Subcutaneous abdominal adipose tissue (tissue), 5 donors: ENCODE results near the gene MADD.

ENCODE experiments used
- H3K27ac ChIP-seq: one replicate; pipeline ENCODE4 v1.7.0; 2013; ENCODE audit warnings: low read depth, mild to moderate bottlenecking, inconsistent platforms, low read length, moderate library complexity
- H3K27me3 ChIP-seq, 5 donors: one replicate each; pipeline ENCODE4 v1.7.0; 2013; ENCODE audit warnings: low read length in 5 of 5, inconsistent platforms in 1 of 5; ENCODE audit not compliant: control insufficient read depth in 5 of 5, insufficient read depth in 4 of 5
- H3K36me3 ChIP-seq, 5 donors: one replicate each; pipeline ENCODE4 v1.7.0; 2013; ENCODE audit warnings: low read length in 5 of 5; ENCODE audit not compliant: control insufficient read depth in 5 of 5, insufficient read depth in 5 of 5
- H3K4me1 ChIP-seq, 5 donors: one replicate each; pipeline ENCODE4 v1.7.0; 2013; ENCODE audit warnings: low read length in 5 of 5, mild to moderate bottlenecking in 3 of 5, moderate library complexity in 1 of 5; ENCODE audit not compliant: control insufficient read depth in 5 of 5, insufficient read depth in 5 of 5
- H3K4me3 ChIP-seq, 5 donors: one replicate each; pipeline ENCODE4 v1.7.0; 2013; ENCODE audit warnings: low read length in 5 of 5, low read depth in 1 of 5
- H3K9ac ChIP-seq, 5 donors: one replicate each; pipeline ENCODE4 v1.7.0; 2013; ENCODE audit warnings: low read length in 5 of 5, mild to moderate bottlenecking in 4 of 5, moderate library complexity in 3 of 5
- H3K9me3 ChIP-seq, 5 donors: one replicate each; pipeline ENCODE4 v1.7.0; 2013; ENCODE audit warnings: low read length in 5 of 5; ENCODE audit not compliant: control insufficient read depth in 5 of 5
- donor health status: healthy.
- donor health status: healthy.
- donor health status: healthy.
- donor health status: healthy.
- donor health status: healthy.

MADD gene

GRCh38 chr11:47248664-47249377 is 21.1 kb upstream of the MADD start, which contains the start of gene ACP2:
Gene ACP2 (minus strand): TSS chr11:47248814. CDS start chr11:47248789, 25 bp downstream.
- Histone ChIP-seq H3K9me3 (no peaks in the 10 kb centered on the region), H3K36me3 (peaks cover 0 to 27% (median 19%) of the 10 kb centered on the region in 5 donors), H3K27me3 (no peaks in the 10 kb centered on the region), H3K27ac (peak within 1 kb of the TSS; percentile 86), H3K4me3 (peak within 1 kb of the TSS; percentile 76 to 99 (median 98)), H3K4me1 (peaks cover 19 to 53% (median 40%) of the 10 kb centered on the region in 5 donors), H3K9ac (peak within 1 kb of the TSS; percentile 72 to 89 (median 82))

GRCh38 chr11:47249378-47249715 is 20.6 kb upstream of the MADD start:
- Histone ChIP-seq H3K4me3 (peak overlapping the region; percentile 76 to 99 (median 98)), H3K9ac (peak overlapping the region in 3 of 5 donors; percentile 72 to 89 (median 82)), H3K27ac (peak overlapping the region; percentile 86), H3K36me3 (peaks cover 0 to 25% (median 16%) of the 10 kb centered on the region in 5 donors), H3K27me3 (no peaks in the 10 kb centered on the region), H3K4me1 (peaks cover 22 to 58% (median 45%) of the 10 kb centered on the region in 5 donors), H3K9me3 (no peaks in the 10 kb centered on the region)

GRCh38 chr11:47251751-47252150 is 18.2 kb upstream of the MADD start:
- Histone ChIP-seq H3K4me3 (no peak overlapping the region), H3K36me3 (peaks cover 0 to 8% (median 0%) of the 10 kb centered on the region in 5 donors), H3K27me3 (no peaks in the 10 kb centered on the region), H3K9ac (no peak overlapping the region), H3K4me1 (peaks cover 31 to 67% (median 61%) of the 10 kb centered on the region in 5 donors), H3K9me3 (no peaks in the 10 kb centered on the region), H3K27ac (no peak overlapping the region)

GRCh38 chr11:47253660-47254059 is 16.3 kb upstream of the MADD start:
- Histone ChIP-seq H3K4me3 (peak overlapping the region in 1 of 5 donors; percentile 40), H3K27ac (peak overlapping the region; percentile 97), H3K9me3 (no peaks in the 10 kb centered on the region), H3K4me1 (peaks cover 23 to 68% (median 62%) of the 10 kb centered on the region in 5 donors), H3K36me3 (no peaks in the 10 kb centered on the region), H3K27me3 (no peaks in the 10 kb centered on the region), H3K9ac (peak overlapping the region in 3 of 5 donors; percentile 32 to 59 (median 54))

GRCh38 chr11:47254386-47254785 is 15.5 kb upstream of the MADD start:
- peak overlapping the region in 4 of 5 donors; percentile 51 to 82 (median 60) for H3K9ac ChIP-seq
- H3K27ac ChIP-seq: peak overlapping the region; percentile 97
- H3K4me1 ChIP-seq: peaks cover 25 to 69% (median 64%) of the 10 kb centered on the region in 5 donors
- peak overlapping the region in 3 of 5 donors; percentile 0 to 54 (median 40) for H3K4me3 ChIP-seq
- no peaks in the 10 kb centered on the region for H3K27me3 ChIP-seq
- no peaks in the 10 kb centered on the region for H3K9me3 ChIP-seq
- no peaks in the 10 kb centered on the region for H3K36me3 ChIP-seq

GRCh38 chr11:47256374-47256773 is 13.6 kb upstream of the MADD start:
- Histone ChIP-seq H3K4me1 (peaks cover 24 to 82% (median 76%) of the 10 kb centered on the region in 5 donors), H3K9ac (no peak overlapping the region), H3K27ac (peak overlapping the region; percentile 97), H3K27me3 (no peaks in the 10 kb centered on the region), H3K9me3 (no peaks in the 10 kb centered on the region), H3K36me3 (peaks cover 0 to 9% (median 6%) of the 10 kb centered on the region in 5 donors), H3K4me3 (no peak overlapping the region)

GRCh38 chr11:47257177-47257516 is 12.8 kb upstream of the MADD start:
- Histone ChIP-seq H3K36me3 (peaks cover 0 to 13% (median 11%) of the 10 kb centered on the region in 5 donors), H3K9ac (peak overlapping the region; percentile 21 to 83 (median 66)), H3K27ac (peak overlapping the region; percentile 97), H3K27me3 (no peaks in the 10 kb centered on the region), H3K4me3 (peak overlapping the region in 3 of 5 donors; percentile 50 to 77 (median 76)), H3K9me3 (no peaks in the 10 kb centered on the region), H3K4me1 (peaks cover 27 to 87% (median 82%) of the 10 kb centered on the region in 5 donors)

GRCh38 chr11:47257517-47258316 is 12.2 kb upstream of the MADD start, which contains the start of gene NR1H3:
Gene NR1H3 (plus strand): TSS chr11:47257996. CDS start chr11:47259217, 1,221 bp downstream.
- peaks cover 0 to 16% (median 12%) of the 10 kb centered on the region in 5 donors for H3K36me3 ChIP-seq
- peak within 1 kb of the TSS; percentile 76 to 91 (median 79) for H3K4me3 ChIP-seq
- no peaks in the 10 kb centered on the region for H3K27me3 ChIP-seq
- H3K9ac ChIP-seq: peak within 1 kb of the TSS; percentile 74 to 84 (median 82)
- peak within 1 kb of the TSS; percentile 97 for H3K27ac ChIP-seq
- H3K9me3 ChIP-seq: no peaks in the 10 kb centered on the region
- H3K4me1 ChIP-seq: peaks cover 27 to 89% (median 86%) of the 10 kb centered on the region in 5 donors

- Histone ChIP-seq H3K4me1 (peaks cover 27 to 94% (median 86%) of the 10 kb centered on the region in 5 donors), H3K4me3 (peak overlapping the region; percentile 76 to 91 (median 79))
These were observed 11.5 kb upstream of the MADD start for GRCh38 chr11:47258317-47258902.

More at GRCh38 chr11:47258317-47258902, 11.5 kb upstream of the MADD start:
- Histone ChIP-seq H3K9ac (peak overlapping the region; percentile 74 to 84 (median 82)), H3K9me3 (no peaks in the 10 kb centered on the region), H3K27ac (peak overlapping the region; percentile 97), H3K36me3 (peaks cover 0 to 17% (median 15%) of the 10 kb centered on the region in 5 donors), H3K27me3 (no peaks in the 10 kb centered on the region)
